Astrocyte of the spinal cord (primary cell): ENCODE data around the gene RYR1.

Experiments used
- DNase-seq: peaks from one replicate; pipeline ENCODE4 v3.0.0; 2011; ENCODE audit warnings: low read depth, low spot score
- H3K4me3 ChIP-seq: 2 replicates; pipeline ENCODE4 v1.5.1; 2011; ENCODE audit warnings: low read depth, mild to moderate bottlenecking, low read length, moderate library complexity
- in situ Hi-C: cut with HindIII; loops from 2 replicates; pipeline ENCODE4 v1.10.0; 2017; ENCODE audit warnings: low sequenced_read_pairs
- TF ChIP-seq, protein P1 (sequence below): IDR thresholded peaks from 2 replicates; pipeline ENCODE4 v1.5.1; 2012; ENCODE audit warnings: low read depth, mild to moderate bottlenecking, low read length, inconsistent platforms

Gene RYR1

DNA sequence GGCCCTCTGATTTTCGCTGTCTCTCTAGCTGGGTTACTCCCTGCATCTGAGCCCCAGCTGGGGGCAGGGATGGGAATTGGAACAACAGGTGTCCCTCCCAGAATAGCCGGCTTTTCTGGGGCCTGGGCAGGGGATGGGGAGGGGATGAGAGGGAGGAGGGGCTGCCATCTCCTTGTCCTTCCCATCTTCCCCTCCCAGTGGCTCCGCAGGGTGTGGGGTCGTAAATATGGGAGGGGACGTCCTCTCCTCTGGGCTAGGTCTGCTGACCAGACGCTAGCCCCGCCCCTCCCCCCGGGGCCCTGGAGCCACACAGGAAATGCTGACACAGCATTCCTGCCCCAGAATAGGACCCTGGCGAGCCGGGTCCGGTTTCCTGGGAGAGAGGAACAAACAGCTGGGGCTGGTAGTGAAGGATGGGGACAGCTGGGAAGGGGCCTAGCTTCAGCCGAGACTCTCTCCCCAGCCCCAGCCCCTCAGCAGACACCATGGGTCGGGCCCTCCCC is 1.1 kb downstream of the RYR1 start:
- in situ Hi-C loops = no loop called here
- no peak overlapping the region for H3K4me3 ChIP-seq
- DNase-seq = no peak
- TF ChIP-seq, protein P1, sequence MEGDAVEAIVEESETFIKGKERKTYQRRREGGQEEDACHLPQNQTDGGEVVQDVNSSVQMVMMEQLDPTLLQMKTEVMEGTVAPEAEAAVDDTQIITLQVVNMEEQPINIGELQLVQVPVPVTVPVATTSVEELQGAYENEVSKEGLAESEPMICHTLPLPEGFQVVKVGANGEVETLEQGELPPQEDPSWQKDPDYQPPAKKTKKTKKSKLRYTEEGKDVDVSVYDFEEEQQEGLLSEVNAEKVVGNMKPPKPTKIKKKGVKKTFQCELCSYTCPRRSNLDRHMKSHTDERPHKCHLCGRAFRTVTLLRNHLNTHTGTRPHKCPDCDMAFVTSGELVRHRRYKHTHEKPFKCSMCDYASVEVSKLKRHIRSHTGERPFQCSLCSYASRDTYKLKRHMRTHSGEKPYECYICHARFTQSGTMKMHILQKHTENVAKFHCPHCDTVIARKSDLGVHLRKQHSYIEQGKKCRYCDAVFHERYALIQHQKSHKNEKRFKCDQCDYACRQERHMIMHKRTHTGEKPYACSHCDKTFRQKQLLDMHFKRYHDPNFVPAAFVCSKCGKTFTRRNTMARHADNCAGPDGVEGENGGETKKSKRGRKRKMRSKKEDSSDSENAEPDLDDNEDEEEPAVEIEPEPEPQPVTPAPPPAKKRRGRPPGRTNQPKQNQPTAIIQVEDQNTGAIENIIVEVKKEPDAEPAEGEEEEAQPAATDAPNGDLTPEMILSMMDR = no peak

DNA sequence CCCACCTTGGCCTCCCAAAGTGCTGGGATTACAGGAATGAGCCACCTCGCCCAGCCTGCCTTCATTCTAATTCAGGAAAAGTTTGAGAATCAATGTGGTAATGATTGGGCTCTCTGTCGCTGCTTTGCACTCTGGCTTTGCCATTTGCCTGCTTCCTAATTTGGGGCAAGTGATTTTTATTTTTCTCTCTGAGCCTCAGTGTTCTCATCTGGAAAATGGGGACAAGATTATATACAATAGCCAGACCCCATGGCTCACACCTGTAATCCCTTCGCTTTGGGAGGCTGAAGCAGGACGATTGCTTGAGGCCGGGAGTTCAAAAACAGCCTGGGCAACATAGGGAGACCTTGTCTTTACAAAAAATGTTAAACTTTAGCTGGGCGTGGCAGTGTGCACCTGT is 3.8 kb downstream of the RYR1 start:
- TF ChIP-seq, protein P1 = no peak
- H3K4me3 ChIP-seq = no peak overlapping the region
- no peak for DNase-seq
- in situ Hi-C loops = no loop called here

DNA sequence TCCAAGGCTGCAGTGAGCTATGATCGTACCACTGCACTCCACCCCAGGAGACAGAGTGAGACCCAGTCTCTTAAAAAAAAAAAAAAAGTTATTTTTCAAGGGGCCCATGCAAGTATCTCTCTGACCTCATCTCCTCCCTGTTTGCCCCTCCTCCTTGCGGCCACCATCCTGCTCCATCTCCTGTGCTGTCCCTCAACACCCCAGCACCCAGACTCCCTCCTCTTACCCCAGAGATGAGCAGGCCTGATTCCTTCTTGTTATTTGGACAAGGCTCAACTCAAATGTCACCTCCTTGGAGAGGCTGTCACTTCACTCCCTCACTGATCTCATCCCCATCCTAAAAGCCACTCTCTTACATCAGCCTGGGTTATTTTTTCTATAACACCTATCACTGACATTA is 4.4 kb downstream of the RYR1 start:
- TF ChIP-seq, protein P1 = no peak
- DNase-seq = no peak
- in situ Hi-C loops = no loop called here
- H3K4me3 ChIP-seq = no peak overlapping the region

DNA sequence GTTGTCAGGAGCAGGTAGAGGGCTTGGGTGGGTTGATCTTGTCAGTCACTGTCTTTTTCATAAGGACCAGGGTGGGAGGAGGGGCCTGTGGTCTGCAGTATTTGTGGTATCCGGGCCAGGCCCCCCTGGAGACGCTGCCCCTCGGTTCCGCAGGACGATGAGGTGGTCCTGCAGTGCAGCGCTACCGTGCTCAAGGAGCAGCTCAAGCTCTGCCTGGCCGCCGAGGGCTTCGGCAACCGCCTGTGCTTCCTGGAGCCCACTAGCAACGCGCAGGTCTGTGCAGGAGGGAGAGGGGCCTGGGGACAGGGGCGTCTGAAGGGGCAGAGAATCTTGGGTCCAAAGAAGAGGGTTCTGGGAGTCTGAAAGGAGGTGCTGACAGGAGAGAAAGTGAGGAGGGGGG is 7.1 kb downstream of the RYR1 start:
- in situ Hi-C loops = no loop called here
- H3K4me3 ChIP-seq = no peak overlapping the region
- TF ChIP-seq, protein P1 = no peak
- no peak for DNase-seq

DNA sequence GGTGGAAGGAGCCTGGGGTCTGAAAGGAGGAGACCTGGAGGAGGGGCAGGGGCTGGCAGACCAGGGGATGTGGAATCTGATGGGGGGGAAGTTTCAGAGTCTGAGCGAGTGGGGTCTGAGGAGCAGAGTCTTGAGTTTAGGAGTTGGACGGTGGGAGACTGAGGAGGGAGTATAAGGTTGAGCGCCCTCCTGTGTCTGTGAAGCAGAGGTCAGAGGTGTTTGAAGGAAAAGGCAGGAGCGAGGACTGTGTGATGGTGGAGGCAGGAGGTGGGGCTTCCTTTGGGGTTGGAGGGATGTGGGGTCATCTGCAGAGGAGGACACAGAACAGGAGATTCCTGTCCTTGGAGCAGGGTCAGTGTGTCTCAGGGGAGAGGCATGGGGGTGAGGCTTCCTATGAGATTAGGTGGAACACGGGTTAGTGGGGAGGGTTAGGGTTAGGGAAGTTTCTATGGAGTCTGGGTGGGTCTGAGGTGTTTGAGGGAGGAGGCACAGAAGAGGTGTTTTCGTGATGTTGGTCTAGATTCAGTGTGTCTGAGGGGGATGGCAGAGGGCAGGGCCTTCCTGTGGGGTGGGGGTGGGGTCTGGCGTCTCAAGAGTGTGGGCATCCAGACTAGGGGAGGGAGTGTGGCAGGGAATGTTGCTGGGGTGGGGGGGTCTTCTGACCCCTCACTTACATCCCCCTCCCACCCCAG is 8.3 kb downstream of the RYR1 start:
- no peak overlapping the region for H3K4me3 ChIP-seq
- DNase-seq = no peak
- TF ChIP-seq, protein P1 = no peak
- in situ Hi-C loops = no loop called here

DNA sequence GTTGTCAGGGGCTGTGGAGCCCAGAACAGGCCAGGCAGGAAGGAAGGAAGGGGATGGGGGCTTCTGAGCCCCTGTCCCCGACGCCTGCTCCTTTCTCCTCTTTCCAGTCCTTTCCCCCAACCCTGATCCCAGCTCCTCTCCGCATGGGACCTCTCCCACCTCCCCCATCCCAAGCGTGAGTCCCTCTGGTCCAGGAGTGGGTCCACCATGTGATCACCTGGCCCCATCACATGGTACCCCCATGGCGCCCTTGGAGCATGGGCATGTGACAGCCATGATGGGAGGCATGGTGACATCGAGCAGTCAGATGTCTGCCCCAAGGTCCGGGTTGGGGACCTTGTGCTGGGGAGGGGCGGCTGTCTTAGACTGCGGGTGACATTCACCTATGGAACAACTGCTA is 9.2 kb downstream of the RYR1 start:
- in situ Hi-C loops = no loop called here
- no peak for DNase-seq
- H3K4me3 ChIP-seq = no peak overlapping the region
- TF ChIP-seq, protein P1 = no peak
